Liver (tissue), 3 donors: ENCODE results near the gene FRA10AC1.

ENCODE experiments used
- CTCF ChIP-seq: fragments of 150-350 bp; IDR thresholded peaks from 2 replicates; pipeline ENCODE4 v1.5.1; 2017; ENCODE audit warnings: improper control_type of control experiment, low read depth, low read length; ENCODE audit not compliant: missing input control
- GABPA ChIP-seq, 2 donors: IDR thresholded peaks in 1 of 2; conservative IDR thresholded peaks in 1 of 2; 2 replicates each; pipeline ENCODE4 v1.6.1; 2016; ENCODE audit warnings: antibody characterized with exemption in 2 of 2, mild to moderate bottlenecking in 1 of 2, moderate library complexity in 1 of 2
- HNF4A ChIP-seq, 2 donors: conservative IDR thresholded peaks; 2 replicates each; pipeline ENCODE4 v1.6.1; 2016; ENCODE audit warnings: antibody characterized with exemption in 2 of 2, mild to moderate bottlenecking in 2 of 2
- MAX ChIP-seq: IDR thresholded peaks from 2 replicates; pipeline ENCODE4 v1.6.1; 2016; ENCODE audit warnings: antibody characterized with exemption
- RAD21 ChIP-seq, 2 donors: IDR thresholded peaks; 2 replicates each; pipeline ENCODE4 v1.6.1; 2016; ENCODE audit warnings: antibody characterized with exemption in 2 of 2, mild to moderate bottlenecking in 2 of 2
- TAF1 ChIP-seq: conservative IDR thresholded peaks from 2 replicates; pipeline ENCODE4 v1.6.1; 2016; ENCODE audit warnings: antibody characterized with exemption, mild to moderate bottlenecking
- TF ChIP-seq, protein P1 (sequence below): IDR thresholded peaks from 2 replicates; pipeline ENCODE4 v1.6.1; 2016; ENCODE audit warnings: antibody characterized with exemption
- TF ChIP-seq, protein P2 (sequence below): IDR thresholded peaks from 2 replicates; pipeline ENCODE4 v1.6.1; 2016; ENCODE audit warnings: antibody characterized with exemption, mild to moderate bottlenecking
- TF ChIP-seq, protein P3 (sequence below): IDR thresholded peaks from 2 replicates; pipeline ENCODE4 v1.6.1; 2016; ENCODE audit warnings: antibody characterized with exemption
- donor health status: healthy.
- donor health status: healthy.

- TF ChIP-seq CTCF, result no peak
- no peak for TF ChIP-seq MAX
- TF ChIP-seq, protein P1, sequence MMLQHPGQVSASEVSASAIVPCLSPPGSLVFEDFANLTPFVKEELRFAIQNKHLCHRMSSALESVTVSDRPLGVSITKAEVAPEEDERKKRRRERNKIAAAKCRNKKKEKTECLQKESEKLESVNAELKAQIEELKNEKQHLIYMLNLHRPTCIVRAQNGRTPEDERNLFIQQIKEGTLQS, result no peak
- TF ChIP-seq GABPA (IDR thresholded peaks at IDR 0.05 in 1 of 2, conservative IDR thresholded peaks at IDR 0.05 in 1 of 2), result no peak
- TF ChIP-seq RAD21 (IDR thresholded peaks at IDR 0.05), result no peak
- TF ChIP-seq TAF1, result no peak
- TF ChIP-seq, protein P2, sequence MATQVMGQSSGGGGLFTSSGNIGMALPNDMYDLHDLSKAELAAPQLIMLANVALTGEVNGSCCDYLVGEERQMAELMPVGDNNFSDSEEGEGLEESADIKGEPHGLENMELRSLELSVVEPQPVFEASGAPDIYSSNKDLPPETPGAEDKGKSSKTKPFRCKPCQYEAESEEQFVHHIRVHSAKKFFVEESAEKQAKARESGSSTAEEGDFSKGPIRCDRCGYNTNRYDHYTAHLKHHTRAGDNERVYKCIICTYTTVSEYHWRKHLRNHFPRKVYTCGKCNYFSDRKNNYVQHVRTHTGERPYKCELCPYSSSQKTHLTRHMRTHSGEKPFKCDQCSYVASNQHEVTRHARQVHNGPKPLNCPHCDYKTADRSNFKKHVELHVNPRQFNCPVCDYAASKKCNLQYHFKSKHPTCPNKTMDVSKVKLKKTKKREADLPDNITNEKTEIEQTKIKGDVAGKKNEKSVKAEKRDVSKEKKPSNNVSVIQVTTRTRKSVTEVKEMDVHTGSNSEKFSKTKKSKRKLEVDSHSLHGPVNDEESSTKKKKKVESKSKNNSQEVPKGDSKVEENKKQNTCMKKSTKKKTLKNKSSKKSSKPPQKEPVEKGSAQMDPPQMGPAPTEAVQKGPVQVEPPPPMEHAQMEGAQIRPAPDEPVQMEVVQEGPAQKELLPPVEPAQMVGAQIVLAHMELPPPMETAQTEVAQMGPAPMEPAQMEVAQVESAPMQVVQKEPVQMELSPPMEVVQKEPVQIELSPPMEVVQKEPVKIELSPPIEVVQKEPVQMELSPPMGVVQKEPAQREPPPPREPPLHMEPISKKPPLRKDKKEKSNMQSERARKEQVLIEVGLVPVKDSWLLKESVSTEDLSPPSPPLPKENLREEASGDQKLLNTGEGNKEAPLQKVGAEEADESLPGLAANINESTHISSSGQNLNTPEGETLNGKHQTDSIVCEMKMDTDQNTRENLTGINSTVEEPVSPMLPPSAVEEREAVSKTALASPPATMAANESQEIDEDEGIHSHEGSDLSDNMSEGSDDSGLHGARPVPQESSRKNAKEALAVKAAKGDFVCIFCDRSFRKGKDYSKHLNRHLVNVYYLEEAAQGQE, result no peak
- TF ChIP-seq HNF4A (conservative IDR thresholded peaks at IDR 0.05), result no peak
- TF ChIP-seq, protein P3, sequence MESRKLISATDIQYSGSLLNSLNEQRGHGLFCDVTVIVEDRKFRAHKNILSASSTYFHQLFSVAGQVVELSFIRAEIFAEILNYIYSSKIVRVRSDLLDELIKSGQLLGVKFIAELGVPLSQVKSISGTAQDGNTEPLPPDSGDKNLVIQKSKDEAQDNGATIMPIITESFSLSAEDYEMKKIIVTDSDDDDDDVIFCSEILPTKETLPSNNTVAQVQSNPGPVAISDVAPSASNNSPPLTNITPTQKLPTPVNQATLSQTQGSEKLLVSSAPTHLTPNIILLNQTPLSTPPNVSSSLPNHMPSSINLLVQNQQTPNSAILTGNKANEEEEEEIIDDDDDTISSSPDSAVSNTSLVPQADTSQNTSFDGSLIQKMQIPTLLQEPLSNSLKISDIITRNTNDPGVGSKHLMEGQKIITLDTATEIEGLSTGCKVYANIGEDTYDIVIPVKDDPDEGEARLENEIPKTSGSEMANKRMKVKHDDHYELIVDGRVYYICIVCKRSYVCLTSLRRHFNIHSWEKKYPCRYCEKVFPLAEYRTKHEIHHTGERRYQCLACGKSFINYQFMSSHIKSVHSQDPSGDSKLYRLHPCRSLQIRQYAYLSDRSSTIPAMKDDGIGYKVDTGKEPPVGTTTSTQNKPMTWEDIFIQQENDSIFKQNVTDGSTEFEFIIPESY, result no peak
These were observed 16.7 kb upstream of the FRA10AC1 start for GRCh38 chr10:93718937-93719725.
